ENCODE measurements around the gene PHTF2.

The PHTF2 gene

DNA sequence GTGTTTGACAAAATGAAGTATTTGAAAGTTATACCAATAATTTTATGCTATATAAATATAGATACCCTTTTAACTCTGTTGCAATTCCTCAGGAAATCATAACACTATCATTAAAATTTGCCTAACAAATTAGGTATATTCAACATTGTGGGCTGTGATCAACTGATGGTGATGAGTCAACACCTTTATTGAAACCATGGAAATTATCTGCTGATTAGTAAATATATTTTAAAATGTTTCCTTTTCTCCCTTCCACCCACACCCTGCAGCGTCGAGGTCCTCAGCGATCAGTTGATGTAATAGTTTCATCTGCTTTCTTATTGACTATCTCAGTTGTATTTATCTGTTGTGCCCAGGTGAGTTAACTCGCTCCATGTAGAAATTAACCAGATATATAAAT is 143.9 kb downstream of the PHTF2 start:
- Histone ChIP-seq H3K27me3 (ENCODE audit: control insufficient read depth, insufficient read depth, low read length) (no peaks in the 10 kb centered on the region), H3K4me1 (ENCODE audit: control insufficient read depth, insufficient read depth, low read length) (no peaks in the 10 kb centered on the region), H3K9ac (ENCODE audit: low read depth, low read length) (no peak overlapping the region), H3K4me3 (ENCODE audit: low read length) (no peak overlapping the region), H3K4me2 (ENCODE audit: low read length) (no peak overlapping the region), H3K9me3 (replicated peaks; ENCODE audit: low read length) (no peaks in the 10 kb centered on the region), H3K36me3 (ENCODE audit: insufficient read depth, low read length) (peaks cover 4% of the 10 kb centered on the region)

DNA sequence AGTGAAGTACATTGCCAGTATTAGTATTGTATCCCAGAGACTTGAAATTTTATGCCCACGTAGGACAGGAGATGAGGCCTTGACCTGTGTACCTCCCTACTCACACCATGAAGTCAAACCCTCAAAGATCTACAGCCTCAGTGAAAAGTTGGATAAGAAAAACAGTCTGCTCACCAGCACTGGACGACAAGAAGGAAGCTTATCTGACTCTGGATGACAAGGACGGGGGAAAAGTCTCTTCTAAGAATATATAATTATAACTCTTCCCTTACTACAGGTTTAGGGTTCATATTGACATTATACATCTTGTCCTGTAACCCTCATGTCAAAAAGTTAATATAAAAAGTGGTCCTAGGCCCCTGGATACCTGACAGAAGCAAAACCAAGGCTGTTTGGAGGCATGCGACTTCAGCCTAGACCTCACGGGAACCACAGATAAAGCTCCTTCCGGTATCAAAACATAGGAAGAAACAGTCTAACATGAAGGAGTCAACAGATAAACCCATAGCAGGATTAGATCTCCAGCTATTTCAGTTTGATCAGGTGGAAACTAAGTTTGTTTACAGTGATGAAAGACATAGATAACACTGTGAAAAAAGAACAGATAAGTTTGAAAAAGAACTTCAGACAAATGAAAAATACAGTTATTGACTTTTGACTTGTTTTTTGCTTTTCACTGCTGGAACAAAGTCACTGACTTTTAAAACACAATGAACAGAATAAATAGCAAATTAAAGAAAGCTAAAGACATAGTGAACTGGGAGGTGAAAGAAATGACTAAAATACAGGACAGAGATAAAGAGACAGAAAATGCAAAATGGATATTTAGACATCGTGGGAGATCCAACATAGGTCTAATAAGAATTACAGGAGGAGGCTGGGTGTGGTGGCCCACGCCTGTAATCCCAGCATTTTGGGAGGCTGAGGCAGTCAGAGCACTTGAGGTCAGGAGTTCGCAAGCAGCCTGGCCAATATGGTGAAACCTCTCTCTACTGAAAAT is 145.9 kb downstream of the PHTF2 start:
- no peak overlapping the region for H3K4me2 ChIP-seq (ENCODE audit: low read length)
- no peaks in the 10 kb centered on the region for H3K27me3 ChIP-seq (ENCODE audit: control insufficient read depth, insufficient read depth, low read length)
- H3K4me1 ChIP-seq (ENCODE audit: control insufficient read depth, insufficient read depth, low read length), result no peaks in the 10 kb centered on the region
- no peaks in the 10 kb centered on the region for H3K9me3 ChIP-seq (replicated peaks; ENCODE audit: low read length)
- no peak overlapping the region for H3K4me3 ChIP-seq (ENCODE audit: low read length)
- peaks cover 4% of the 10 kb centered on the region for H3K36me3 ChIP-seq (ENCODE audit: insufficient read depth, low read length)
- H3K9ac ChIP-seq (ENCODE audit: low read depth, low read length), result no peak overlapping the region

DNA sequence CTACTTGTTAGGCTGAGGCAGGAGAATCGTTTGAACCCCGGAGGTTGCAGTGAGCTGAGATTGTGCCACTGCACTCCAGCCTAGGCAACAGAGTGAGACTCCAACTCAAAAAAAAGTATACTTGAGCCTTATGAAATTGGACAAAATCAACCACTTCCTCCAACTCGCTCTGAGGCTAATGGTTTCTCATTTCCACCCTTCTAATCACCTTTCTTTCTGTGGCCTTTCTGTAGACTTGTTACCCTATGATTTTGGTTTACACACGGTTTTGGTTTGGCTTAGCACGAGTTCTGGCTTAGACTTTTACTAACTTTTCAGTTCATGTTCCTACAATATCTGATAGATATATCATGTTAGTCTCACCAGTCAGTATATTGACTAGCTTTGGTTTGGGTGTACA is 152.0 kb downstream of the PHTF2 start:
- no peak overlapping the region for H3K4me2 ChIP-seq (ENCODE audit: low read length)
- H3K4me1 ChIP-seq (ENCODE audit: control insufficient read depth, insufficient read depth, low read length), result no peaks in the 10 kb centered on the region
- H3K27me3 ChIP-seq (ENCODE audit: control insufficient read depth, insufficient read depth, low read length), result no peaks in the 10 kb centered on the region
- no peaks in the 10 kb centered on the region for H3K36me3 ChIP-seq (ENCODE audit: insufficient read depth, low read length)
- H3K4me3 ChIP-seq (ENCODE audit: low read length), result no peak overlapping the region
- H3K9me3 ChIP-seq (replicated peaks; ENCODE audit: low read length), result no peaks in the 10 kb centered on the region
- no peak overlapping the region for H3K9ac ChIP-seq (ENCODE audit: low read depth, low read length)

DNA sequence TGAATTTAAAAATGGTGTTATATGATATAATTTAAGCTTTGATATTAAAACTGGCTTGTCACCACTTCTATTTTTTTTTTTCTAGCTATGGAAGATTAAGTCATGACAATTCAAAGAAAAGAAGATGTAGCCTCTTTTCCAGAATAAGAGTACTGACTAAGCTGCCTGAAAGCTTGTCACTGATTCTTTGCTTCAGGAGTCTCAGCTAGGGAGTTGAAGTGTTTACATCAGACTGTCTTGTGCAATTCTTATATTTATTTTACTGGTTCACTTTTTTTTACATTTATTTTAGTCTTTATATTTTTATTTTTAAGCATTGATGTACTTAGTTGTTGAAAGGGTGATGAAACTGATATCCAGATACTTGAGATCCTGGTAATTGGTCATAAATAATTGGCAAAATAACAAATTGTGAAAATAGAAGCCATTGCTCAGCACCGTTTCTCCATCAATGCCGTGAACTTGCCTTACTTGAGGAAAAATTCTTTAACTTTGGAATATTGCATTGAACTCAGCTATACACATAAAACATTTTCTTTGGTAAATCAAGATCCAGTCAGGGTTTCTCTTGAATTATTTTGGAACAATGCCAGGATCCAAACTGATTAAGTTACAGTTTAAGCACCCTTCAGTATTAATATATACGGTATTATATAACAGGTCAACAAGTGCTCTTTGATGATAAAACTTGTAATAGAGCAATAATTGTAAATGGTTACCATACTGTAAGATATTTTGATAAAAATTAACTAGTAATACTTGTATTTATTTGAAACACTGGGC is 156.4 kb downstream of the PHTF2 start:
- Histone ChIP-seq H3K27me3 (ENCODE audit: control insufficient read depth, insufficient read depth, low read length) (no peaks in the 10 kb centered on the region), H3K9ac (ENCODE audit: low read depth, low read length) (no peak overlapping the region), H3K4me1 (ENCODE audit: control insufficient read depth, insufficient read depth, low read length) (no peaks in the 10 kb centered on the region), H3K4me2 (ENCODE audit: low read length) (no peak overlapping the region), H3K9me3 (replicated peaks; ENCODE audit: low read length) (no peaks in the 10 kb centered on the region), H3K4me3 (ENCODE audit: low read length) (no peak overlapping the region), H3K36me3 (ENCODE audit: insufficient read depth, low read length) (no peaks in the 10 kb centered on the region)

DNA sequence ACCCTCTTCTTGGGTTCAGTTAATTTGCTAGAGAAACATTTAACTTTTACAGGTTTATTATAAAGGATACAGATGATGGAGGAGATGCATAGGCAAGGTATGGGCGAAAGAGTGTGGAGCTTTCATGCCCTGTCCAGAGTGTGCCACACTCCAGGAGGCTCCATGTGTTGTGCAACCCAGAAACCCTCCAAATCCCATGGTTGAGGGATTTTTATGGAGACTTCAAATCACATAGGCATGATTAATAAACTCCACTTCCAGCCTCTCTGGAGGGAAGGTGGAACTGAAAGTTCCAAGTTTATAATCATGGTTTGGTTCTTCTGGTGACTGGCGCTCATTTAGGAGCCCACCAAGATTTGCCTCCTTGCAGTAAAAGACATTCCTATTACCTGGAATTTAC is 159.9 kb downstream of the PHTF2 start:
- no peak overlapping the region for H3K4me2 ChIP-seq (ENCODE audit: low read length)
- H3K27me3 ChIP-seq (ENCODE audit: control insufficient read depth, insufficient read depth, low read length), result no peaks in the 10 kb centered on the region
- no peaks in the 10 kb centered on the region for H3K9me3 ChIP-seq (replicated peaks; ENCODE audit: low read length)
- H3K9ac ChIP-seq (ENCODE audit: low read depth, low read length), result no peak overlapping the region
- no peaks in the 10 kb centered on the region for H3K36me3 ChIP-seq (ENCODE audit: insufficient read depth, low read length)
- no peak overlapping the region for H3K4me3 ChIP-seq (ENCODE audit: low read length)
- H3K4me1 ChIP-seq (ENCODE audit: control insufficient read depth, insufficient read depth, low read length), result no peaks in the 10 kb centered on the region

DNA sequence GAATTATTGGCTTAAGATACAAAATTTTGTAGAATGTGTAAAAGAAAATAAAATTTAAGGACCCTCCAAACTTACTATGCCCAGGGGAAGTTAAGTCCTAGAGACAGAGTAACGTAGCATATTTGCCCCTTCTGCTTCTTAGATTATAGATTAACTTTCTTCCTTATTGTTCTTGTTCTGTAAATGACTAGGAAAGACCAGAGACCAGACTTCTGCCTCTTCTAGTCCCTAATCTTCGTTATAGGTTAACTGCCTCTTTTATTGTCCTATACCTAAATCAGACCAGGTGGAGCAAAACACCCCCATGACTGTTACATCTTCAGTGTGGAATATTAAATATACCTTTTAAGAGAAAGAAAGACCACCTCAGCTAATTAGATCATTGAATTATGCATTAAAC is 160.5 kb downstream of the PHTF2 start:
- no peaks in the 10 kb centered on the region for H3K27me3 ChIP-seq (ENCODE audit: control insufficient read depth, insufficient read depth, low read length)
- H3K9ac ChIP-seq (ENCODE audit: low read depth, low read length), result no peak overlapping the region
- no peaks in the 10 kb centered on the region for H3K36me3 ChIP-seq (ENCODE audit: insufficient read depth, low read length)
- H3K4me1 ChIP-seq (ENCODE audit: control insufficient read depth, insufficient read depth, low read length), result no peaks in the 10 kb centered on the region
- H3K4me3 ChIP-seq (ENCODE audit: low read length), result no peak overlapping the region
- H3K4me2 ChIP-seq (ENCODE audit: low read length), result no peak overlapping the region
- no peaks in the 10 kb centered on the region for H3K9me3 ChIP-seq (replicated peaks; ENCODE audit: low read length)

DNA sequence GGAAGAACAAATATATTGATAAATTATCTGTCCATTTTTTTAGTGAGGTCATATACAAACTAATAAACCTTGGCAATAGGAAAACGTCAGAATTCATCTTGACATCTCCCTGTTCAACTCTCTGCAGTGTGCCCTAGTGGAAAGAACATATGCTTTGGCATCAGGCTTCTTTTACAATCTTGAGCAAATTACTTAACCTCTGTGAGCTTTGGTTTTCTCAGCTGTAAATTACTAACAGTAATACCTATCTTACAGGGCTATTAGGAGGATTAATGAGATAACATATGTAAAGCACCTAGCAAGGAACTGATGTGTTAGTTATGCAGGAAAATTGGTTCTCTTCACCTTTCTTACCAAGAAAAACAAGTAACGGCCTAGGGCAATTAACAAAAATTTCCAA is 161.8 kb downstream of the PHTF2 start:
- H3K4me2 ChIP-seq (ENCODE audit: low read length), result no peak overlapping the region
- no peaks in the 10 kb centered on the region for H3K27me3 ChIP-seq (ENCODE audit: control insufficient read depth, insufficient read depth, low read length)
- H3K36me3 ChIP-seq (ENCODE audit: insufficient read depth, low read length), result no peaks in the 10 kb centered on the region
- H3K4me3 ChIP-seq (ENCODE audit: low read length), result no peak overlapping the region
- H3K9ac ChIP-seq (ENCODE audit: low read depth, low read length), result no peak overlapping the region
- H3K4me1 ChIP-seq (ENCODE audit: control insufficient read depth, insufficient read depth, low read length), result no peaks in the 10 kb centered on the region
- no peaks in the 10 kb centered on the region for H3K9me3 ChIP-seq (replicated peaks; ENCODE audit: low read length)

DNA sequence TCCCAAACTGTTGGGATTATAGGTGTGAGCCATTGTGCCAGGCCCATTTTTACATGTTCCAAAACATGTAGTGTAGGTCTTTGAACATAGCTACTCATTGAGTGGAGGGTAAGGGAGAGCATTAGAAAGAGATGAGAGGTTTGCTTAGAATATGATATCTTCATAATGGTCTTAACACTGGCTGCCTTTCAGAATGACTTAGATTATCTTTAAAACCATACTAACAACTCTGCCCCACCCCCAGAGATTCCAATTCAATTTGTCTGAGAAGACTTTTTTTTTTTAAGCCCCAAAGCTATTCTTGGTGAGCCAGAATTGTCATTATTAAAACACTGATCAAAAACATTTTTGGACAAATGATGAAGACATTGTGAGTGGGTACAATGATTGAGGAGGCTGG is 168.9 kb downstream of the PHTF2 start:
- Histone ChIP-seq H3K36me3 (ENCODE audit: insufficient read depth, low read length) (no peaks in the 10 kb centered on the region), H3K4me2 (ENCODE audit: low read length) (no peak overlapping the region), H3K9ac (ENCODE audit: low read depth, low read length) (no peak overlapping the region), H3K27me3 (ENCODE audit: control insufficient read depth, insufficient read depth, low read length) (no peaks in the 10 kb centered on the region), H3K4me1 (ENCODE audit: control insufficient read depth, insufficient read depth, low read length) (no peaks in the 10 kb centered on the region), H3K9me3 (replicated peaks; ENCODE audit: low read length) (no peaks in the 10 kb centered on the region), H3K4me3 (ENCODE audit: low read length) (no peak overlapping the region)

DNA sequence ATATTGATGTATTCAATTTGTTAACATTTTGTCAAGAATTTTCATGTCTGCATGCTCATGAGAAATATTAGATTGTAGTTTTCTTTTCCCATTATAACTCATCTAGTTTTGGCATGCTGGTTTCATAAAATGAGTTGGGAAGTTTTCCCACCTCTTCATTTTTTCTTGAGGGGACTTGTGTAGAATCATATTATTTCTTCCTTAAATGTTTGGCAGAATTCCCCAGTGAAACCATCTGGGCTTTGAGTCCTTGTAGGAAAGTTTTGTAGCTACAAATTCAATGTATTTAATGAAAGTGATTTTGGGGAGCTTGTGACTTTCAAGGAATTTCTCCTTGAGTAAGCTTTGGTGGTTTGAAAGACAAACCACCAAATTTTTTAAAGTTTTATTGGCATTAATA is 173.2 kb downstream of the PHTF2 start:
- Histone ChIP-seq H3K36me3 (ENCODE audit: insufficient read depth, low read length) (no peaks in the 10 kb centered on the region), H3K4me3 (ENCODE audit: low read length) (no peak overlapping the region), H3K4me2 (ENCODE audit: low read length) (no peak overlapping the region), H3K27me3 (ENCODE audit: control insufficient read depth, insufficient read depth, low read length) (no peaks in the 10 kb centered on the region), H3K9ac (ENCODE audit: low read depth, low read length) (no peak overlapping the region), H3K4me1 (ENCODE audit: control insufficient read depth, insufficient read depth, low read length) (no peaks in the 10 kb centered on the region), H3K9me3 (replicated peaks; ENCODE audit: low read length) (no peaks in the 10 kb centered on the region)

DNA sequence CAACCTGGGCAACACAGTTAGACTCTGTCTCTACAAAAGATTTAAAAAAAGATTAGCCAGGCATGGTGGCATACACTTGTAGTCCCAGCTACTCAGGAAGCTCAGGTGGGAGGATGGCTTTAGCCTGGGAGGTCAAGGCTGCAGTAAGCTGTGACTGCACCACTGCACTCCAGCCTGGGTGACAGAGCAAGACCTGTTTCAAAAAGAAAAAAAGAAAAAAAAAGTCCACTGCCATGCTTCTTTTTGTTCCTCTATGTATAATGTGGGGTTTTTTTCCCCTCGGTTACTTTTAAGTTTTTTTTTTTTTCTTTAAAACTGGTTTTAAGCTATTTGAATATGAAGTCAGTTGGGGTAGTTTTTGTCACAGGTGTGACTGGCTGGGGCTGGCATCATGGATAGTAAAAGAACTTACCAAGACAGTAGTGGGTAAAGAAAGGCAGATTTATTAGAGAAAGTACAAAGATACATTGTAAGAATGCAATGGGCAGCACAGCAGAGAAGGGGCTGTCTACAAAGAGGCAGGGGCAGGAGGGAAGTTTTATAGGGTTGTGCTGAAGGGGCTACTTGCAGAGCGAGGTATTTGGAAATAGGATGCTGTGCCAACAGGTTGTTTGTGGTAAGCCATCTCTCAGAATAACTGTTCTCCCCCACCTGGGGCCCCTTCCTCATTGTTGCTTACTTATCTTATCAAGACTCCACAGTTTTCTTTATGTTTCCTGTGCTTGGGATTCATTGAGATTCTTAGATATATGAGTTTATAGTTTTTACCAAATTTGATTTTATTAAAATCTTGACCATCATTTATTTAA is 177.3 kb downstream of the PHTF2 start:
- Histone ChIP-seq H3K9ac (ENCODE audit: low read depth, low read length) (no peak overlapping the region), H3K4me2 (ENCODE audit: low read length) (no peak overlapping the region)

DNA sequence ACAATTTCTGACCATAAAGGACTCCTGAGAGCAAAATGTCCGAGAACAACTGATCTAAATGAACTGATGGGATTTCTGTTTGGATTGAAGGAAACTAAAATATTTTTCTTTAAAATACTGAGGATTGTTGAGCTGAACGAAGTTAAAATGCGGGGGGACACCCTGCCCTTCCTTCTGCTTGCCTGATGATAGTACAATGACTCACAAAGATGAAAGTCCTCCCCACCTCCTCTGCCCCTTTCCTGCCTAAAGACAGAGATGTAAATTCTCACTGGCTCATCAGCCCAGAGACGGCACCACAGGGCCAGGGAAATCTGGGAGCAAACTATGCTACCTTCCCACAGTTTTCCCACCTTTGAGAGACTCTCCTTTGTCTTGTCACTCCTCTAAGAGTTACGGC is 180.6 kb downstream of the PHTF2 start:
- H3K9me3 ChIP-seq (replicated peaks; ENCODE audit: low read length), result no peaks in the 10 kb centered on the region
- H3K4me2 ChIP-seq (ENCODE audit: low read length), result no peak overlapping the region

More for the DNA sequence above, 177.3 kb downstream of the PHTF2 start:
- H3K9me3 ChIP-seq (replicated peaks; ENCODE audit: low read length), result no peaks in the 10 kb centered on the region
- H3K27me3 ChIP-seq (ENCODE audit: control insufficient read depth, insufficient read depth, low read length), result no peaks in the 10 kb centered on the region
- no peaks in the 10 kb centered on the region for H3K4me1 ChIP-seq (ENCODE audit: control insufficient read depth, insufficient read depth, low read length)
- H3K36me3 ChIP-seq (ENCODE audit: insufficient read depth, low read length), result no peaks in the 10 kb centered on the region
- no peak overlapping the region for H3K4me3 ChIP-seq (ENCODE audit: low read length)

More for the DNA sequence above, 180.6 kb downstream of the PHTF2 start:
- Histone ChIP-seq H3K4me1 (ENCODE audit: control insufficient read depth, insufficient read depth, low read length) (no peaks in the 10 kb centered on the region), H3K4me3 (ENCODE audit: low read length) (no peak overlapping the region), H3K36me3 (ENCODE audit: insufficient read depth, low read length) (no peaks in the 10 kb centered on the region), H3K9ac (ENCODE audit: low read depth, low read length) (no peak overlapping the region), H3K27me3 (ENCODE audit: control insufficient read depth, insufficient read depth, low read length) (no peaks in the 10 kb centered on the region)
